Hepatocyte (in vitro differentiated cells): Measurements from ENCODE around the gene HOXD3.

ENCODE experiments used
- CTCF ChIP-seq: fragments of 200-600 bp; sonication (generic); IDR thresholded peaks from 2 replicates; pipeline ENCODE4 v1.5.1; 2016; ENCODE audit warnings: antibody characterized with exemption, mild to moderate bottlenecking; ENCODE audit not compliant: poor library complexity
- EZH2 ChIP-seq: fragments of 200-600 bp; sonication (generic); IDR thresholded peaks from 2 replicates; pipeline ENCODE4 v1.6.1; 2016; ENCODE audit warnings: antibody characterized with exemption, mild to moderate bottlenecking, borderline replicate concordance

- TF ChIP-seq CTCF (no peak), EZH2 (peak; percentile 4)
Measured at GRCh38 chr2:176160251-176160985, 3.3 kb downstream of the HOXD3 start.
